Neural cell (in vitro differentiated cells): ENCODE data around the gene RPIA.

Source experiments
- EP300 ChIP-seq: fragments of 450-650 bp; conservative IDR thresholded peaks from 2 replicates; pipeline ENCODE4 v1.6.1; 2014; ENCODE audit warnings: antibody characterized with exemption, mild to moderate bottlenecking, moderate library complexity; ENCODE audit not compliant: poor library complexity, severe bottlenecking
- EZH2 ChIP-seq: fragments of 200-600, 300-800 bp; shearing (Covaris generic), sonication (generic); IDR thresholded peaks from 2 replicates; pipeline ENCODE4 v1.6.1; 2014; ENCODE audit warnings: antibody characterized with exemption, low read length, borderline replicate concordance, mild to moderate bottlenecking; ENCODE audit not compliant: insufficient read depth, poor library complexity, severe bottlenecking
- MXI1 ChIP-seq: fragments of 450-650 bp; conservative IDR thresholded peaks from 2 replicates; pipeline ENCODE4 v1.6.1; 2014; ENCODE audit warnings: antibody characterized with exemption, mild to moderate bottlenecking; ENCODE audit not compliant: poor library complexity, severe bottlenecking
- POLR2AphosphoS5 ChIP-seq: IDR thresholded peaks from 2 replicates; pipeline ENCODE4 v1.6.1; 2012
- TF ChIP-seq, protein P1 (sequence below): IDR thresholded peaks from 2 replicates; pipeline ENCODE4 v1.6.1; 2012; ENCODE audit warnings: borderline replicate concordance
- TF ChIP-seq, protein P2 (sequence below): fragments of 450-650 bp; IDR thresholded peaks from 2 replicates; pipeline ENCODE4 v1.5.1; 2014; ENCODE audit warnings: antibody characterized with exemption, mild to moderate bottlenecking, moderate library complexity; ENCODE audit not compliant: poor library complexity, severe bottlenecking

DNA sequence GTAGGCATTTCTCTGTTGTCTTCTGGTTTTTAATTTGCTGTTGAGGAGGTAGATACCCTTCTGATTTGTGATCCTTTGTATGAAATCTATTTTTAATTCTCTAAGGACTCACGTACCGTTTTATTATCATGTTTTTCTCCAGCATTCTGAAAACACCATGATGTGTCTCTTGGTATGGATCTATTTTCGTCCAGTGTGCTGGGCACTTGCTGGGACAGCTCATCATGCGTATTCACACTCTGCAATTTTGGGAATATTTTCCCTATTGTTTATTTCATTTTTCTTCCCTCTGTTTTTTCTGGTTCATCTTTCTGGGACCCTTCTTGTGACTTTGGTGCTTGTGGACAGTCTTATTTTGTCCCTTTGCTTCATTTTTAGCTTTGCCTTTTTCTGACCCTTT, 21.9 kb downstream of the RPIA start:
- TF ChIP-seq, protein P1, sequence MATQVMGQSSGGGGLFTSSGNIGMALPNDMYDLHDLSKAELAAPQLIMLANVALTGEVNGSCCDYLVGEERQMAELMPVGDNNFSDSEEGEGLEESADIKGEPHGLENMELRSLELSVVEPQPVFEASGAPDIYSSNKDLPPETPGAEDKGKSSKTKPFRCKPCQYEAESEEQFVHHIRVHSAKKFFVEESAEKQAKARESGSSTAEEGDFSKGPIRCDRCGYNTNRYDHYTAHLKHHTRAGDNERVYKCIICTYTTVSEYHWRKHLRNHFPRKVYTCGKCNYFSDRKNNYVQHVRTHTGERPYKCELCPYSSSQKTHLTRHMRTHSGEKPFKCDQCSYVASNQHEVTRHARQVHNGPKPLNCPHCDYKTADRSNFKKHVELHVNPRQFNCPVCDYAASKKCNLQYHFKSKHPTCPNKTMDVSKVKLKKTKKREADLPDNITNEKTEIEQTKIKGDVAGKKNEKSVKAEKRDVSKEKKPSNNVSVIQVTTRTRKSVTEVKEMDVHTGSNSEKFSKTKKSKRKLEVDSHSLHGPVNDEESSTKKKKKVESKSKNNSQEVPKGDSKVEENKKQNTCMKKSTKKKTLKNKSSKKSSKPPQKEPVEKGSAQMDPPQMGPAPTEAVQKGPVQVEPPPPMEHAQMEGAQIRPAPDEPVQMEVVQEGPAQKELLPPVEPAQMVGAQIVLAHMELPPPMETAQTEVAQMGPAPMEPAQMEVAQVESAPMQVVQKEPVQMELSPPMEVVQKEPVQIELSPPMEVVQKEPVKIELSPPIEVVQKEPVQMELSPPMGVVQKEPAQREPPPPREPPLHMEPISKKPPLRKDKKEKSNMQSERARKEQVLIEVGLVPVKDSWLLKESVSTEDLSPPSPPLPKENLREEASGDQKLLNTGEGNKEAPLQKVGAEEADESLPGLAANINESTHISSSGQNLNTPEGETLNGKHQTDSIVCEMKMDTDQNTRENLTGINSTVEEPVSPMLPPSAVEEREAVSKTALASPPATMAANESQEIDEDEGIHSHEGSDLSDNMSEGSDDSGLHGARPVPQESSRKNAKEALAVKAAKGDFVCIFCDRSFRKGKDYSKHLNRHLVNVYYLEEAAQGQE, result no peak
- TF ChIP-seq, protein P2, sequence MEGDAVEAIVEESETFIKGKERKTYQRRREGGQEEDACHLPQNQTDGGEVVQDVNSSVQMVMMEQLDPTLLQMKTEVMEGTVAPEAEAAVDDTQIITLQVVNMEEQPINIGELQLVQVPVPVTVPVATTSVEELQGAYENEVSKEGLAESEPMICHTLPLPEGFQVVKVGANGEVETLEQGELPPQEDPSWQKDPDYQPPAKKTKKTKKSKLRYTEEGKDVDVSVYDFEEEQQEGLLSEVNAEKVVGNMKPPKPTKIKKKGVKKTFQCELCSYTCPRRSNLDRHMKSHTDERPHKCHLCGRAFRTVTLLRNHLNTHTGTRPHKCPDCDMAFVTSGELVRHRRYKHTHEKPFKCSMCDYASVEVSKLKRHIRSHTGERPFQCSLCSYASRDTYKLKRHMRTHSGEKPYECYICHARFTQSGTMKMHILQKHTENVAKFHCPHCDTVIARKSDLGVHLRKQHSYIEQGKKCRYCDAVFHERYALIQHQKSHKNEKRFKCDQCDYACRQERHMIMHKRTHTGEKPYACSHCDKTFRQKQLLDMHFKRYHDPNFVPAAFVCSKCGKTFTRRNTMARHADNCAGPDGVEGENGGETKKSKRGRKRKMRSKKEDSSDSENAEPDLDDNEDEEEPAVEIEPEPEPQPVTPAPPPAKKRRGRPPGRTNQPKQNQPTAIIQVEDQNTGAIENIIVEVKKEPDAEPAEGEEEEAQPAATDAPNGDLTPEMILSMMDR, result no peak
- TF ChIP-seq EP300 (no peak), EZH2 (no peak), MXI1 (no peak), POLR2AphosphoS5 (no peak)
